HL-60/S4 (cell line): ENCODE results near the gene HES6.

Source experiments
- in situ Hi-C: fragments of 300-500 bp; cut with MboI; formaldehyde crosslinking; loops from 2 replicates; pipeline ENCODE4 v1.14.3; 2022; ENCODE audit warnings: low sequenced_read_pairs

Gene HES6

GRCh38 chr2:238235856-238236255 is 4.0 kb downstream of the HES6 start:
- in situ Hi-C loops, result no loop called here

GRCh38 chr2:238235331-238235732 is 4.5 kb downstream of the HES6 start:
- in situ Hi-C loops, result no loop called here

GRCh38 chr2:238233625-238234024 is 6.2 kb downstream of the HES6 start:
- in situ Hi-C loops, result no loop called here

- in situ Hi-C loops, result no loop called here
Observed at GRCh38 chr2:238231809-238232208, 8.0 kb downstream of the HES6 start.

- in situ Hi-C loops, result no loop called here
Observed at GRCh38 chr2:238231251-238231793, 8.5 kb downstream of the HES6 start.

GRCh38 chr2:238230699-238231098 is 9.1 kb downstream of the HES6 start:
- in situ Hi-C loops, result no loop called here

- in situ Hi-C loops, result no loop called here
Observed at GRCh38 chr2:238228700-238229099, 11.1 kb downstream of the HES6 start.

- in situ Hi-C loops, result no loop called here
Observed at GRCh38 chr2:238227587-238228032, 12.2 kb downstream of the HES6 start.

- in situ Hi-C loops, result no loop called here
Observed at GRCh38 chr2:238226698-238227586, 12.9 kb downstream of the HES6 start.

GRCh38 chr2:238225911-238226697 is 13.7 kb downstream of the HES6 start:
- in situ Hi-C loops, result no loop called here

- in situ Hi-C loops, result no loop called here
Observed at GRCh38 chr2:238225121-238225520, 14.7 kb downstream of the HES6 start.

- in situ Hi-C loops, result no loop called here
Observed at GRCh38 chr2:238224356-238225035, 15.3 kb downstream of the HES6 start.

GRCh38 chr2:238220892-238221521 is 18.8 kb downstream of the HES6 start:
- in situ Hi-C loops, result no loop called here

- in situ Hi-C loops, result no loop called here
Observed at GRCh38 chr2:238220274-238220891, 19.5 kb downstream of the HES6 start.

- in situ Hi-C loops, result no loop called here
Observed at GRCh38 chr2:238216651-238217184, 23.1 kb downstream of the HES6 start.

- in situ Hi-C loops, result no loop called here
Observed at GRCh38 chr2:238207006-238207405, 32.8 kb downstream of the HES6 start.

- in situ Hi-C loops, result no loop called here
Observed at GRCh38 chr2:238203973-238204683, 35.7 kb downstream of the HES6 start.

GRCh38 chr2:238203094-238203972 is 36.5 kb downstream of the HES6 start, which contains the start of gene ILKAP:
Gene ILKAP (minus strand): TSS chr2:238203695. CDS start chr2:238203553, 142 bp downstream.
- in situ Hi-C loops, result no loop called here
